GM18907 (cell line): ENCODE measurements around the gene KIAA1549.
A peak's percentile ranks its signal among the peaks of the same experiment; 100 is the strongest.
"Not testable (repeated sequence)": the region's sequence is repeated elsewhere in the genome, so short reads cannot be mapped to it uniquely, and the experiment has no call there.

Experiments used
- ATAC-seq: cut with Tn5 transposase; IDR thresholded peaks from one replicate; pipeline ENCODE4 v1.9.1; 2021; ENCODE audit warnings: mild to moderate bottlenecking, moderate library complexity; ENCODE audit not compliant: unreplicated experiment

The KIAA1549 gene

GRCh38 chr7:138981332-138982203, at the start of gene KIAA1549:
Gene KIAA1549 (minus strand): TSS chr7:138981389. CDS start chr7:138981269, 120 bp downstream.
- ATAC-seq, result peak; percentile 81

GRCh38 chr7:139029353-139029752, 48.2 kb upstream of the KIAA1549 start:
- no peak for ATAC-seq

- no peak for ATAC-seq
Measured at GRCh38 chr7:139026551-139026950, 45.4 kb upstream of the KIAA1549 start.

GRCh38 chr7:139025861-139026260, 44.7 kb upstream of the KIAA1549 start:
- ATAC-seq, result not testable (repeated sequence)

- no peak for ATAC-seq
Measured at GRCh38 chr7:139023076-139023475, 41.9 kb upstream of the KIAA1549 start.

- no peak for ATAC-seq
Measured at GRCh38 chr7:139022286-139022685, 41.1 kb upstream of the KIAA1549 start.

GRCh38 chr7:139018910-139019309, 37.7 kb upstream of the KIAA1549 start:
- ATAC-seq, result no peak

GRCh38 chr7:139016931-139017511, 35.8 kb upstream of the KIAA1549 start:
- peak; percentile 90 for ATAC-seq

- ATAC-seq, result no peak
Measured at GRCh38 chr7:139011373-139011772, 30.2 kb upstream of the KIAA1549 start.

GRCh38 chr7:139004321-139005090, 23.3 kb upstream of the KIAA1549 start:
- no peak for ATAC-seq

GRCh38 chr7:138999414-138999813, 18.2 kb upstream of the KIAA1549 start:
- no peak for ATAC-seq

- no peak for ATAC-seq
Measured at GRCh38 chr7:138992052-138992531, 10.9 kb upstream of the KIAA1549 start.

- ATAC-seq, result no peak
Measured at GRCh38 chr7:138987686-138988085, 6.5 kb upstream of the KIAA1549 start.

GRCh38 chr7:138982204-138982623, 1.0 kb upstream of the KIAA1549 start:
- no peak for ATAC-seq

GRCh38 chr7:138980563-138981291, 462 bp downstream of the KIAA1549 start:
- ATAC-seq, result peak; percentile 39

GRCh38 chr7:138979988-138980562, 1.1 kb downstream of the KIAA1549 start:
- ATAC-seq, result no peak

GRCh38 chr7:138979226-138979979, 1.8 kb downstream of the KIAA1549 start:
- peak; percentile 39 for ATAC-seq

GRCh38 chr7:138978541-138979184, 2.5 kb downstream of the KIAA1549 start:
- ATAC-seq, result no peak

GRCh38 chr7:138976161-138976560, 5.0 kb downstream of the KIAA1549 start:
- ATAC-seq, result not testable (repeated sequence)
